WERI-Rb-1 (cell line): ENCODE data around the gene KBTBD13.
A peak's percentile ranks its signal among the peaks of the same experiment; 100 is the strongest.

ENCODE experiments used
- DNase-seq: peaks from one replicate; pipeline ENCODE4 v3.0.0-alpha.2; 2020
- H3K27ac ChIP-seq: fragments of 250-450 bp; sonication (Bioruptor Pico); 2 replicates; pipeline ENCODE4 v1.5.1; 2020; ENCODE audit warnings: mild to moderate bottlenecking, moderate library complexity
- H3K27me3 ChIP-seq: fragments of 250-450 bp; sonication (Bioruptor Pico); 2 replicates; pipeline ENCODE4 v1.5.1; 2021; ENCODE audit warnings: mild to moderate bottlenecking, low read depth, moderate library complexity; ENCODE audit not compliant: insufficient read depth, severe bottlenecking
- H3K36me3 ChIP-seq: fragments of 250-450 bp; sonication (Bioruptor Pico); 2 replicates; pipeline ENCODE4 v1.5.1; 2020; ENCODE audit warnings: mild to moderate bottlenecking, moderate library complexity
- H3K4me3 ChIP-seq: 2 replicates; pipeline ENCODE4 v1.5.1; 2011; ENCODE audit warnings: low read depth, mild to moderate bottlenecking, control low read depth, low read length
- H3K9me3 ChIP-seq: fragments of 250-450 bp; sonication (Bioruptor Pico); 2 replicates; pipeline ENCODE4 v1.5.1; 2021; ENCODE audit warnings: mild to moderate bottlenecking, moderate library complexity; ENCODE audit not compliant: severe bottlenecking
- CTCF ChIP-seq: IDR thresholded peaks from 2 replicates; pipeline ENCODE4 v1.5.1; 2011; ENCODE audit warnings: low read depth, mild to moderate bottlenecking, control low read depth, inconsistent platforms, low read length

The KBTBD13 gene

DNA sequence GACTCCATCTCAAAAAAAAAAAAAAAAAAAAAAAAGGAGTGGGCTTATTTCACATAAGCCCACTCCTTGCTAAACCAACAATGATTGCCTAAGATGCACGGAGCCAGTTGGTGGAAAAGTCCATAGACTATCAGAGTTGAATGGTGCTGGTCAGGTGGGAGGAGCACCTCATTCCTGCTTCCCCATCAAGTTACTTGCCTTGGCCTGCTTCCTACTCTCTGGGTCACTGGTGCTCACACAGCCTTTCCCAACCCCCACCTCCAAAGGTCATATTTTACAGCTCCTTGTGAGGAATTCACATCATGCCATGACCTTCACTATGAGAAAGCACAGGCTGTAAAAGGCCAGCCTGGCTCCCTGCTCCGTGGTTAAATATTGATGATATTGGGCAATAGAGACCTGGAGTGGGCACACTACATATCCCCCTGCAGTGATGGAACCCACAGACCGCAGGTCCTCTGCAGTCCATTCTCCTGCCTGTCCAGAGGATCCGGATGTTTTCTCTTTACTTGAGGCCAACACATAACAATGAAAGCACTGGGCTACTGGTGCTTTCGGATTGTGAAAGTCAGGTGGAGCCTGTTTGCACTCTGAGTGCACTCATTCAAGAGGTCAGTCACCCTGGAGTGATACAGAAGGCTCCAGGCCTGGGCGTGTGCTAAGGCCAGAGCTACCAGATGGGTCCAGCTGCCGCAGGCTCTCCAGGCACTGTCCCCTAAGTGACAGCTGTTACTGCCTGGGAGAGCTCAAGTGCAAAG, 31.6 kb upstream of the KBTBD13 start, which contains the start of gene SLC51B:
SLC51B (plus strand) TSS at position 664 of the 758 bp plus-strand sequence. CDS start 4,618 bp downstream, outside the sequence.
- Histone ChIP-seq H3K36me3 (no peaks in the 10 kb centered on the region), H3K4me3 (no peak within 1 kb of the TSS), H3K27me3 (no peaks in the 10 kb centered on the region), H3K9me3 (peaks cover 2% of the 10 kb centered on the region), H3K27ac (no peak within 1 kb of the TSS; the same call in 1 of the 2 replicates)
- peak; percentile 39 for DNase-seq
- TF ChIP-seq CTCF = no peak

DNA sequence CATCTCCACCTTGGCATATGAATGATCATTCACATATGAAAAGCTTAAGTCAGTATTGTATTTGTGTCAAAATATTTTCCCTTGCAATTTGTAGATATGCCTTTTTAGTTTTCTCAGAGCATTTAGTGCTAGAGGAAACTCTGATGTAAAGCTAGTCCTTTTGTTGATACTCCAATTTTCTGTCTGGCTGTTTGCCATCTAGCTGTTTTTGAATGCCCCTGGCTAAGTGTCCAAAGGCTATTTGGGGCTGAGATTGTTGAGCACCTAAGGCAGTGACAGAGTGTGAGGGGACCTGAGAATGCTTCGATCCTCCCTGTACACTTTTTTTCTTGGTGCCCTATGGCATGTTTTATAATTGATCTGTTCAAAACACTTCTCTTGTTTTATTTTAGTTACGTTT, 28.3 kb upstream of the KBTBD13 start:
- Histone ChIP-seq H3K27me3 (no peaks in the 10 kb centered on the region), H3K36me3 (no peaks in the 10 kb centered on the region), H3K27ac (no peak overlapping the region), H3K4me3 (no peak overlapping the region), H3K9me3 (no peaks in the 10 kb centered on the region)
- no peak for TF ChIP-seq CTCF
- DNase-seq = no peak

- H3K4me3 ChIP-seq = peak overlapping the region; percentile 48
- H3K36me3 ChIP-seq = no peaks in the 10 kb centered on the region
- DNase-seq = peak; percentile 94
- TF ChIP-seq CTCF = no peak
- H3K9me3 ChIP-seq = no peaks in the 10 kb centered on the region
- H3K27ac ChIP-seq = no peak overlapping the region
- no peaks in the 10 kb centered on the region for H3K27me3 ChIP-seq
These were observed 27.1 kb upstream of the KBTBD13 start for GRCh38 chr15:65049418-65049840.

GRCh38 chr15:65050270-65050669, 26.3 kb upstream of the KBTBD13 start:
- H3K27me3 ChIP-seq = no peaks in the 10 kb centered on the region
- TF ChIP-seq CTCF = no peak
- H3K9me3 ChIP-seq = no peaks in the 10 kb centered on the region
- no peaks in the 10 kb centered on the region for H3K36me3 ChIP-seq
- no peak overlapping the region for H3K27ac ChIP-seq
- no peak for DNase-seq
- H3K4me3 ChIP-seq = no peak overlapping the region

GRCh38 chr15:65051266-65051665, 25.3 kb upstream of the KBTBD13 start:
- no peaks in the 10 kb centered on the region for H3K27me3 ChIP-seq
- DNase-seq = no peak
- no peaks in the 10 kb centered on the region for H3K36me3 ChIP-seq
- TF ChIP-seq CTCF = no peak
- H3K9me3 ChIP-seq = no peaks in the 10 kb centered on the region
- no peak overlapping the region for H3K4me3 ChIP-seq
- no peak overlapping the region for H3K27ac ChIP-seq

DNA sequence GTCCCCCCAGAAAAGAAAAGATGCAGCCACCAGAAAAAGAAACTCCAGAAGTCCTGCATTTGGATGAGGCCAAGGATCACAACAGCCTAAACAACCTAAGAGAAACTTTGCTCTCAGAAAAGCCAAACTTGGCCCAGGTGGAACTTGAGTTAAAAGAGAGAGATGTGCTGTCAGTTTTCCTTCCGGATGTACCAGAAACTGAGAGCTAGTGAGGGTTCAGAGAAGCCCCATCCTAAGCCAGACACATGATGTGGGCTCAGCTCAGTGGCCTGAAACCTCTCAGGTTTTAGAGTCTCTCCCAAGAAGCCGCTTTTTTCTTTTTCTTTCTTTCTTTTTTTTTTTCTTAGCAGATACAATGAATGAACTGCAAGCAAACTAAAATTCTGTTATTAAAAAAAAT, 23.6 kb upstream of the KBTBD13 start:
- TF ChIP-seq CTCF = no peak
- Histone ChIP-seq H3K36me3 (no peaks in the 10 kb centered on the region), H3K27ac (no peak overlapping the region), H3K27me3 (no peaks in the 10 kb centered on the region), H3K9me3 (no peaks in the 10 kb centered on the region), H3K4me3 (no peak overlapping the region)
- no peak for DNase-seq
